ENCODE data around the gene NOL6. TPM values are rescaled to one million over a fixed set of nuclear protein-coding genes. Genes with fewer than 3 reads are reported as not detected.

NOL6 gene
- total RNA-seq, 1 experiment from 2014 or later = 36.4 TPM

DNA sequence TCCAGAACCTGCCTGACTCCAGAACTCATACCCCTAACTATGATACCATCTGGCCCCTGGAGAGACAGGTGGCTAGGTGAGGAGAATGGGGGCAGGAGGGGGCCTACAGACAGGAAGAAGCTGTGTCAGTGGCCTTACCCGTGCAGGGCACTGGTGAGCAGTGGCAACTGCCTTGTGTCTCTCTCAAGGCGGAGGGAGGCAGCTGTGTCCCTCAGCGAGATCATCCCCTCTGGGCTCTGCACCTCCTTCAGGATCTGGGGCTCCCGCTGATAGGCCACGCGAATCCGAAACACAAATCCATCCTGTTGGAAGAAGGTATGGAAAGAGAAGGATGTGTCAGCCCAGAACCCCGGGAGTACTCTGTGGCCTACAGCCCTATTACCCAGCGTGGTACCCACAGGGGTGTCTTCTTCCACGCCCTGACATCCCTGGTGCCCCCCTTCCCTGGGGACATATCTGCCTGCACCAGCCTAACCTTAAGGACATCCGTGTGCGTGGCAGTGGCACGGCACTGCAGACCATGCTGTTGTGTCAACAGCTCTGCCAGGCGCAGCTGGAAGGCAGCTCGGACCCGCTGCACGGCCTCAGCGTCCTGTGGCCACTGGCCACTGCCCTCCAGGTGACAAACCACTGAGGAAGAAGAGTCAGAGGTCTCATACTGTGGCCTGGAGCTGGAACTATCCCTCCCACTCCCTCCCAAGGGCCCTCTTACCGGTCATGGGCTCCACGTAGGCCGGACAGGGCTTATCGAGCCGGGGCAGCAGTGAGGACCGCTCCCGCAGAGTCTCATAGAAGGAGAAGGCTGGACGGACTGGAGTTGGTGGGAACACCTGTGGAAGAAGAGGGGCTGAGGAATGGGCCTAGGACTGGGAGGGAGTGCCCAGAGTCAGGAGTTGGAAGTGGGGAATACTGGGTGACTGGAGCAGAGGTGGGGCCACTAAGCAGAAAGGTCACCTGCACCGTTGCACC lies 7.8 kb downstream of the NOL6 start:
- Histone ChIP-seq H3K4me2 (ENCODE audit: low read length) (no peak overlapping the region), H3K36me3 (ENCODE audit: control insufficient read depth in 1 of 2, insufficient read depth in 2 of 2, low read length in 2 of 2) (peaks cover 41 to 86% of the 10 kb centered on the region in 2 experiments), H2AFZ (ENCODE audit: low read depth, low read length, poor library complexity, severe bottlenecking) (no peak overlapping the region), H3K27me3 (ENCODE audit: insufficient read depth, low read length) (no peaks in the 10 kb centered on the region), H3K9ac (ENCODE audit: low read length) (no peak overlapping the region), H4K20me1 (ENCODE audit: insufficient read depth) (no peaks in the 10 kb centered on the region), H3K79me2 (ENCODE audit: insufficient read depth, low read length) (peaks cover 10% of the 10 kb centered on the region), H3K9me2 (ENCODE audit: insufficient read depth) (no peaks in the 10 kb centered on the region), H3K27ac (ENCODE audit: low read depth, low read length) (no peak overlapping the region), H3K4me1 (ENCODE audit: control insufficient read depth in 1 of 2, insufficient read depth in 2 of 2, low read length in 2 of 2) (peaks cover 0 to 1% of the 10 kb centered on the region in 2 experiments; a peak in 1 of 4 replicates), H3K9me3 (ENCODE audit: control insufficient read depth in 1 of 2, insufficient read depth in 1 of 2, low read depth in 1 of 2, low read length in 2 of 2) (no peaks in the 10 kb centered on the region), H3K4me3 (replicated peaks in 1 of 2; ENCODE audit: low read depth in 1 of 2, low read length in 2 of 2) (no peak overlapping the region)
- no TSS peak for BruUV-seq (replicated peaks)
- ChIA-PET RAD21 (ENCODE audit: low non-redundant PET in 1 of 2, low total read pairs in 2 of 2, uncharacterized antibody in 2 of 2, unreplicated experiment in 2 of 2) (interaction anchor here (0.7 to 1.2 kb wide), 5 partner anchors 51 to 180 kb away, joined by 3 to 11 read pairs (median 6); no protein-coding TSS in a partner anchor), POLR2A (interaction anchor here (1.6 kb wide), 1 partner anchor 12 kb away, joined by 5 read pairs; no protein-coding TSS in a partner anchor), CTCF (interaction anchor here (0.7 to 4.7 kb wide), 23 partner anchors 7 to 240 kb away, joined by 3 to 53 read pairs (median 5); partner anchors contain the start of genes AQP3, NFX1 and NOL6)
- intact Hi-C loops (cut with micrococcal nuclease) = loop anchor here (1.0 to 2.0 kb wide), 4 partner anchors 63 to 237 kb away; no protein-coding TSS in a partner anchor
- DNase-seq (ENCODE audit: low read depth, low spot score) = no peak
- TF ChIP-seq CBX3 (IDR thresholded peaks at IDR 0.05; ENCODE audit: low read depth) (no peak), YY1 (IDR thresholded peaks at IDR 0.05; ENCODE audit: extremely low read depth, insufficient replicate concordance, low read depth, low read length) (no peak), RAD21 (IDR thresholded peaks at IDR 0.05; ENCODE audit: low read depth) (no peak), JUND (IDR thresholded peaks at IDR 0.05) (no peak), EZH2 (IDR thresholded peaks at IDR 0.05) (no peak), EGR1 (IDR thresholded peaks at IDR 0.05; ENCODE audit: low read depth) (no peak), ZFX (IDR thresholded peaks at IDR 0.05) (no peak), FOSL1 (IDR thresholded peaks at IDR 0.05; ENCODE audit: low read depth) (no peak), TCF7L2 (IDR thresholded peaks at IDR 0.05; ENCODE audit: borderline replicate concordance, extremely low read depth, insufficient read depth, insufficient read length) (no peak), POLR2A (IDR thresholded peaks at IDR 0.05; ENCODE audit: borderline replicate concordance, extremely low read depth, insufficient read depth, insufficient read length) (no peak)
- TF ChIP-seq, protein P1, sequence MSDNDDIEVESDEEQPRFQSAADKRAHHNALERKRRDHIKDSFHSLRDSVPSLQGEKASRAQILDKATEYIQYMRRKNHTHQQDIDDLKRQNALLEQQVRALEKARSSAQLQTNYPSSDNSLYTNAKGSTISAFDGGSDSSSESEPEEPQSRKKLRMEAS (IDR thresholded peaks at IDR 0.05) = no peak
- no peak for ATAC-seq

Measured in HCT116 (cell line).